IMR-90 (cell line): ENCODE measurements around the gene NTRK2. TPM values are rescaled to one million over a fixed set of nuclear protein-coding genes. Genes with fewer than 3 reads are reported as not detected.

ENCODE experiments used
- ATAC-seq: fragments of 200-7000 bp; cut with Tn5 transposase; 2 replicates; pipeline ENCODE4 v1.9.1; 2020; ENCODE audit warnings: low read depth, mild to moderate bottlenecking, moderate library complexity
- BruUV-seq: library from RNA; stranded (reverse); fragments of 400-500 nt; replicated peaks from 2 replicates; lab custom pipeline; 2021; lab: Mats Ljungman, UMichigan
- CTCF ChIA-PET: fragments of 300-600 bp; formaldehyde crosslinking; extraction: SDS; loops from one replicate; lab custom pipeline; 2021; ENCODE audit warnings: antibody characterized with exemption; lab: Yijun Ruan, JAX
- POLR2A ChIA-PET: fragments of 300-600 bp; sonication (Branson Sonifier 250); formaldehyde crosslinking; loops from one replicate; lab custom pipeline; 2022; ENCODE audit warnings: antibody characterized with exemption; ENCODE audit not compliant: unreplicated experiment; lab: Charles Lee
- DNase-seq: peaks from one replicate; pipeline ENCODE4 v3.0.0; 2013
- H2AFZ ChIP-seq: replicated peaks from 2 replicates; pipeline ENCODE3; 2013; ENCODE audit warnings: low read length, mild to moderate bottlenecking; ENCODE audit not compliant: poor library complexity
- H2AK5ac ChIP-seq: 2 replicates; pipeline ENCODE4 v1.6.1; 2013; ENCODE audit warnings: low read depth, low read length, inconsistent platforms
- H2AK9ac ChIP-seq: replicated peaks from 2 replicates; pipeline ENCODE3; 2013; ENCODE audit warnings: mild to moderate bottlenecking, low read depth, low read length, moderate library complexity; ENCODE audit not compliant: poor library complexity
- H2BK120ac ChIP-seq: 2 replicates; pipeline ENCODE4 v1.6.1; 2013; ENCODE audit warnings: low read depth, low read length, inconsistent platforms
- H2BK15ac ChIP-seq: 3 replicates; pipeline ENCODE4 v1.6.1; 2013; ENCODE audit warnings: low read depth, low read length, inconsistent platforms
- H2BK20ac ChIP-seq: 2 replicates; pipeline ENCODE4 v1.6.1; 2013; ENCODE audit warnings: low read depth, mild to moderate bottlenecking, inconsistent platforms, low read length, moderate library complexity
- H2BK5ac ChIP-seq: 2 replicates; pipeline ENCODE4 v1.6.1; 2013; ENCODE audit warnings: mild to moderate bottlenecking, low read depth, low read length, inconsistent platforms; ENCODE audit not compliant: poor library complexity, severe bottlenecking
- H3K14ac ChIP-seq: replicated peaks from 2 replicates; pipeline ENCODE4 v1.6.1; 2013; ENCODE audit warnings: low read depth, low read length, inconsistent platforms
- H3K18ac ChIP-seq: 2 replicates; pipeline ENCODE4 v1.6.1; 2013; ENCODE audit warnings: low read depth, low read length, control low read depth
- H3K23ac ChIP-seq: 2 replicates; pipeline ENCODE4 v1.6.1; 2013; ENCODE audit warnings: low read depth, low read length, inconsistent platforms
- H3K27ac ChIP-seq: 2 replicates; pipeline ENCODE4 v1.5.1; 2013; ENCODE audit warnings: mild to moderate bottlenecking, control low read depth, low read length; ENCODE audit not compliant: insufficient read depth
- H3K27me3 ChIP-seq: 2 replicates; pipeline ENCODE4 v1.6.1; 2013; ENCODE audit warnings: low read length; ENCODE audit not compliant: control insufficient read depth, insufficient read depth
- H3K36me3 ChIP-seq: 2 replicates; pipeline ENCODE4 v1.6.1; 2013; ENCODE audit warnings: low read length, mixed read lengths; ENCODE audit not compliant: control insufficient read depth, insufficient read depth
- H3K4ac ChIP-seq: 2 replicates; pipeline ENCODE4 v1.6.1; 2013; ENCODE audit warnings: low read depth, low read length, inconsistent platforms
- H3K4me1 ChIP-seq: 2 replicates; pipeline ENCODE4 v1.6.1; 2013; ENCODE audit warnings: low read length, mixed read lengths; ENCODE audit not compliant: control insufficient read depth, insufficient read depth
- H3K4me2 ChIP-seq: 2 replicates; pipeline ENCODE4 v1.6.1; 2013; ENCODE audit warnings: low read depth, mild to moderate bottlenecking, control low read depth, low read length, moderate library complexity
- H3K4me3 ChIP-seq: 2 replicates; pipeline ENCODE4 v1.5.1; 2013; ENCODE audit warnings: low read depth, mild to moderate bottlenecking, control low read depth, low read length, moderate library complexity; ENCODE audit not compliant: insufficient read depth
- H3K56ac ChIP-seq: 2 replicates; pipeline ENCODE4 v1.6.1; 2013; ENCODE audit warnings: low read length, inconsistent platforms; ENCODE audit not compliant: insufficient read depth; ENCODE audit errors: extremely low read depth
- H3K79me1 ChIP-seq, 2 experiments: 2 replicates each; pipeline ENCODE4 v1.6.1; 2013; ENCODE audit warnings: low read length in 2 of 2, inconsistent platforms in 1 of 2, low read depth in 1 of 2
- H3K9ac ChIP-seq: 2 replicates; pipeline ENCODE4 v1.6.1; 2013; ENCODE audit warnings: low read depth, low read length, control low read depth
- H3K9me1 ChIP-seq: 2 replicates; pipeline ENCODE4 v1.6.1; 2013; ENCODE audit warnings: low read length, inconsistent platforms; ENCODE audit not compliant: insufficient read depth
- H3K9me3 ChIP-seq: 2 replicates; pipeline ENCODE4 v1.6.1; 2013; ENCODE audit warnings: low read length; ENCODE audit not compliant: control insufficient read depth, insufficient read depth
- H4K20me1 ChIP-seq: 2 replicates; pipeline ENCODE4 v1.6.1; 2013; ENCODE audit warnings: low read length, inconsistent platforms; ENCODE audit not compliant: insufficient read depth
- H4K5ac ChIP-seq: 2 replicates; pipeline ENCODE4 v1.6.1; 2013; ENCODE audit warnings: mild to moderate bottlenecking, low read depth, low read length, control low read depth
- H4K8ac ChIP-seq, 2 experiments: 2 replicates each; pipeline ENCODE4 v1.6.1; 2013; ENCODE audit warnings: low read depth in 2 of 2, low read length in 2 of 2, control low read depth in 1 of 2, inconsistent platforms in 1 of 2
- H4K91ac ChIP-seq: 2 replicates; pipeline ENCODE4 v1.6.1; 2013; ENCODE audit warnings: low read depth, low read length, inconsistent platforms; ENCODE audit not compliant: insufficient read depth
- BHLHE40 ChIP-seq: fragments of 150-350 bp; IDR thresholded peaks from 2 replicates; pipeline ENCODE4 v1.6.1; 2016; ENCODE audit warnings: mild to moderate bottlenecking, low read depth, low read length
- CEBPB ChIP-seq: IDR thresholded peaks from 2 replicates; pipeline ENCODE4 v1.6.1; 2012; ENCODE audit warnings: low read depth, low read length, improper control_type of control experiment
- CHD1 ChIP-seq: IDR thresholded peaks from 2 replicates; pipeline ENCODE4 v1.6.1; 2012; ENCODE audit warnings: low read depth, low read length, improper control_type of control experiment
- FOS ChIP-seq: fragments of 150-350 bp; IDR thresholded peaks from 2 replicates; pipeline ENCODE4 v1.6.1; 2016; ENCODE audit warnings: low read depth, low read length
- MAFK ChIP-seq: IDR thresholded peaks from 2 replicates; pipeline ENCODE4 v1.6.1; 2012; ENCODE audit warnings: low read depth, low read length, improper control_type of control experiment
- MAZ ChIP-seq: IDR thresholded peaks from 2 replicates; pipeline ENCODE4 v1.6.1; 2012; ENCODE audit warnings: low read depth, mild to moderate bottlenecking, low read length, improper control_type of control experiment, moderate library complexity, borderline replicate concordance
- NFE2L2 ChIP-seq: fragments of 150-350 bp; IDR thresholded peaks from 2 replicates; pipeline ENCODE4 v1.6.1; 2016; ENCODE audit warnings: low read depth, mild to moderate bottlenecking, low read length
- POLR2A ChIP-seq: IDR thresholded peaks from 2 replicates; pipeline ENCODE4 v1.6.1; 2012; ENCODE audit warnings: mild to moderate bottlenecking, low read depth, low read length
- RAD21 ChIP-seq: IDR thresholded peaks from 2 replicates; pipeline ENCODE4 v1.6.1; 2012; ENCODE audit warnings: low read length, improper control_type of control experiment
- RCOR1 ChIP-seq: IDR thresholded peaks from 2 replicates; pipeline ENCODE4 v1.6.1; 2012; ENCODE audit warnings: mild to moderate bottlenecking, low read length, improper control_type of control experiment; ENCODE audit not compliant: insufficient replicate concordance
- SMC3 ChIP-seq: fragments of 150-350 bp; IDR thresholded peaks from 2 replicates; pipeline ENCODE4 v1.6.1; 2016; ENCODE audit warnings: low read depth, mild to moderate bottlenecking, antibody characterized with exemption, low read length, moderate library complexity
- WGBS, 2 experiments: methylation state at CpG; one replicate each; pipeline versions ENCODE4 v1.1.5 to v1.1.7; 2013; ENCODE audit warnings: missing lambda C conversion rate in 2 of 2; ENCODE audit not compliant: insufficient read length in 1 of 2; ENCODE audit errors: extremely low coverage in 2 of 2; 5-methylcytosine and 5-hydroxymethylcytosine counted together
- dilution Hi-C: fragments of 300-500 bp; cut with HindIII; formaldehyde crosslinking; loops from one replicate; pipeline ENCODE4 v1.14.3; 2018; ENCODE audit warnings: low sequenced_read_pairs; ENCODE audit not compliant: unreplicated experiment
- in situ Hi-C: fragments of 300-500 bp; cut with MboI; formaldehyde crosslinking; loops from 3 replicates; pipeline ENCODE4 v1.14.3; 2019; ENCODE audit warnings: low sequenced_read_pairs, inconsistent platforms, mixed read lengths
- intact Hi-C: fragments of 100-400 bp; cut with micrococcal nuclease; formaldehyde crosslinking; loops from 2 replicates; pipeline ENCODE4 v1.10.0; 2022
- polyA plus RNA-seq, 3 experiments: library from polyadenylated mRNA; depleted of rRNA; stranded (reverse); fragments of >200 nt; gene quantifications; 2 replicates each; pipeline ENCODE4 v1.2.3, GENCODE V29; 2012; ENCODE audit warnings: low replicate concordance in 1 of 3
- total RNA-seq: library from RNA; depleted of rRNA; stranded (reverse); fragments of >200 nt; gene quantifications from 2 replicates; pipeline ENCODE4 v1.2.3, GENCODE V29; 2012
- TF ChIP-seq, protein P1 (sequence below): fragments of 150-350 bp; IDR thresholded peaks from 2 replicates; pipeline ENCODE4 v1.6.1; 2017; ENCODE audit warnings: mild to moderate bottlenecking, antibody characterized with exemption, low read length, low read depth
- TF ChIP-seq, protein P2 (sequence below): conservative IDR thresholded peaks from 2 replicates; pipeline ENCODE4 v1.5.1; 2012; ENCODE audit warnings: mild to moderate bottlenecking, low read depth, low read length, improper control_type of control experiment
- TF ChIP-seq, protein P3 (sequence below): fragments of 150-350 bp; IDR thresholded peaks from 2 replicates; pipeline ENCODE4 v1.6.1; 2016; ENCODE audit warnings: low read depth, mild to moderate bottlenecking, low read length, moderate library complexity, borderline replicate concordance

The NTRK2 gene
- total and polyA plus RNA-seq, 2 of the 4 experiments (the other 2 are of a cell fraction), result under 0.01 to 0.02 TPM

DNA sequence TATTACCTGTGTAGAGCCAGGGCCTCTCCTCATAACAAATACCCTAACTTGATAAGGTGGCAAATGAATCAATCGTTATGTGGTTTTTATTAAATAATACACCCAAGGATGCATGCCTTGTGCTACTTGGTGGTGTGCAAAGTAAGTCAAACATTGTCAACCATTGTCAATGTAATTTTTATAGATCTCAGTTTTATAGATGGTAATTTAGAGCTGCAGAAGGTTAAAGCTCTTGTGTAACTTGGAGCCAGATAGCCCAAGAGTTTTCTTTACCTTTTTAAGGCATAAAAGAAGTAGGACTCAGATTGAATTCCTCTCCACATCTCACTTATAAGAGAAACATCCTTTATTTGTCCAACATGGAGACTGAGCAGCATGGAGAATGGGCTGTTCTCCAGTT is 304.7 kb downstream of the NTRK2 start:
- Histone ChIP-seq H3K79me1 (no peaks in the 10 kb centered on the region), H3K4me3 (no peak overlapping the region), H2BK120ac (no peak overlapping the region), H2BK15ac (no peak overlapping the region), H3K18ac (no peak overlapping the region), H3K4me2 (no peak overlapping the region), H3K9ac (no peak overlapping the region), H4K8ac (no peak overlapping the region), H3K36me3 (no peaks in the 10 kb centered on the region), H3K9me1 (no peaks in the 10 kb centered on the region), H3K27ac (no peak overlapping the region), H2AK5ac (no peak overlapping the region), H3K14ac (no peak overlapping the region), H3K23ac (no peak overlapping the region), H2BK20ac (no peak overlapping the region), H4K5ac (no peak overlapping the region), H2AFZ (no peak overlapping the region), H3K27me3 (no peaks in the 10 kb centered on the region), H4K91ac (no peak overlapping the region), H4K20me1 (no peaks in the 10 kb centered on the region), H2AK9ac (no peak overlapping the region), H2BK5ac (no peak overlapping the region), H3K4me1 (no peaks in the 10 kb centered on the region), H3K9me3 (peaks cover 4% of the 10 kb centered on the region; the same call in 1 of the 2 replicates), H3K56ac (no peak overlapping the region), H3K4ac (no peak overlapping the region)
- ChIA-PET POLR2A (no interaction called here), CTCF (no interaction called here)
- intact Hi-C loops, result no loop called here
- DNase-seq (no peak), ATAC-seq (no peak)
- no CpG with 5 or more reads among the region's 1 CpG for WGBS, 2 experiments
- BruUV-seq, result no TSS peak
- dilution Hi-C loops, result no loop called here
- in situ Hi-C loops, result no loop called here
- TF ChIP-seq CEBPB (no peak), MAZ (no peak), SMC3 (no peak), CHD1 (no peak), NFE2L2 (no peak), RCOR1 (no peak), BHLHE40 (no peak), POLR2A (no peak), FOS (no peak), MAFK (no peak), RAD21 (no peak)
- TF ChIP-seq, protein P1, sequence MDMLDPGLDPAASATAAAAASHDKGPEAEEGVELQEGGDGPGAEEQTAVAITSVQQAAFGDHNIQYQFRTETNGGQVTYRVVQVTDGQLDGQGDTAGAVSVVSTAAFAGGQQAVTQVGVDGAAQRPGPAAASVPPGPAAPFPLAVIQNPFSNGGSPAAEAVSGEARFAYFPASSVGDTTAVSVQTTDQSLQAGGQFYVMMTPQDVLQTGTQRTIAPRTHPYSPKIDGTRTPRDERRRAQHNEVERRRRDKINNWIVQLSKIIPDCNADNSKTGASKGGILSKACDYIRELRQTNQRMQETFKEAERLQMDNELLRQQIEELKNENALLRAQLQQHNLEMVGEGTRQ, result no peak
- TF ChIP-seq, protein P2, sequence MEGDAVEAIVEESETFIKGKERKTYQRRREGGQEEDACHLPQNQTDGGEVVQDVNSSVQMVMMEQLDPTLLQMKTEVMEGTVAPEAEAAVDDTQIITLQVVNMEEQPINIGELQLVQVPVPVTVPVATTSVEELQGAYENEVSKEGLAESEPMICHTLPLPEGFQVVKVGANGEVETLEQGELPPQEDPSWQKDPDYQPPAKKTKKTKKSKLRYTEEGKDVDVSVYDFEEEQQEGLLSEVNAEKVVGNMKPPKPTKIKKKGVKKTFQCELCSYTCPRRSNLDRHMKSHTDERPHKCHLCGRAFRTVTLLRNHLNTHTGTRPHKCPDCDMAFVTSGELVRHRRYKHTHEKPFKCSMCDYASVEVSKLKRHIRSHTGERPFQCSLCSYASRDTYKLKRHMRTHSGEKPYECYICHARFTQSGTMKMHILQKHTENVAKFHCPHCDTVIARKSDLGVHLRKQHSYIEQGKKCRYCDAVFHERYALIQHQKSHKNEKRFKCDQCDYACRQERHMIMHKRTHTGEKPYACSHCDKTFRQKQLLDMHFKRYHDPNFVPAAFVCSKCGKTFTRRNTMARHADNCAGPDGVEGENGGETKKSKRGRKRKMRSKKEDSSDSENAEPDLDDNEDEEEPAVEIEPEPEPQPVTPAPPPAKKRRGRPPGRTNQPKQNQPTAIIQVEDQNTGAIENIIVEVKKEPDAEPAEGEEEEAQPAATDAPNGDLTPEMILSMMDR, result no peak
- TF ChIP-seq, protein P3, sequence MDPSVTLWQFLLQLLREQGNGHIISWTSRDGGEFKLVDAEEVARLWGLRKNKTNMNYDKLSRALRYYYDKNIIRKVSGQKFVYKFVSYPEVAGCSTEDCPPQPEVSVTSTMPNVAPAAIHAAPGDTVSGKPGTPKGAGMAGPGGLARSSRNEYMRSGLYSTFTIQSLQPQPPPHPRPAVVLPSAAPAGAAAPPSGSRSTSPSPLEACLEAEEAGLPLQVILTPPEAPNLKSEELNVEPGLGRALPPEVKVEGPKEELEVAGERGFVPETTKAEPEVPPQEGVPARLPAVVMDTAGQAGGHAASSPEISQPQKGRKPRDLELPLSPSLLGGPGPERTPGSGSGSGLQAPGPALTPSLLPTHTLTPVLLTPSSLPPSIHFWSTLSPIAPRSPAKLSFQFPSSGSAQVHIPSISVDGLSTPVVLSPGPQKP, result no peak
